ENCODE data around the gene ARHGEF9.

The ARHGEF9 gene

GRCh38 chrX:63735882-63736281, 49.1 kb downstream of the ARHGEF9 start:
- Histone ChIP-seq H4K20me1 (ENCODE audit: insufficient read depth, low read length) (0 out of 2 replicates have a peak, but pooled peaks cover 7% of the 10 kb centered on the region), H3K9me3 (ENCODE audit: insufficient read depth, low read length, severe bottlenecking) (no peaks in the 10 kb centered on the region), H3K4me3 (ENCODE audit: low read depth in 1 of 2, low read length in 2 of 2) (no peak overlapping the region), H3K27ac (ENCODE audit: low read length) (no peak overlapping the region), H3K36me3 (ENCODE audit: insufficient read depth, low read length) (no peaks in the 10 kb centered on the region), H3K9ac (ENCODE audit: low read depth, low read length) (no peak overlapping the region), H3K79me2 (ENCODE audit: insufficient read depth, low read length) (peaks cover 38% of the 10 kb centered on the region), H3K4me1 (ENCODE audit: insufficient read depth, low read length) (no peaks in the 10 kb centered on the region), H3K4me2 (ENCODE audit: insufficient read depth, low read length) (no peak overlapping the region), H3K27me3 (ENCODE audit: insufficient read depth, low read length, poor library complexity) (no peaks in the 10 kb centered on the region), H2AFZ (ENCODE audit: low read depth, low read length) (no peak overlapping the region)
- TF ChIP-seq EZH2 (IDR thresholded peaks at IDR 0.05; ENCODE audit: borderline replicate concordance, low read depth, low read length, severe bottlenecking) (no peak), CTCF (IDR thresholded peaks at IDR 0.05; ENCODE audit: borderline replicate concordance, extremely low read depth, low read length, poor library complexity, severe bottlenecking) (no peak)
- DNase-seq = no peak
- ATAC-seq (ENCODE audit: insufficient read depth, low read depth) = no peak

- Histone ChIP-seq H4K20me1 (ENCODE audit: insufficient read depth, low read length) (no peaks in the 10 kb centered on the region), H2AFZ (ENCODE audit: low read depth, low read length) (no peak overlapping the region), H3K27ac (ENCODE audit: low read length) (no peak overlapping the region), H3K9ac (ENCODE audit: low read depth, low read length) (no peak overlapping the region), H3K79me2 (ENCODE audit: insufficient read depth, low read length) (no peaks in the 10 kb centered on the region), H3K36me3 (ENCODE audit: insufficient read depth, low read length) (peaks cover 74% of the 10 kb centered on the region), H3K27me3 (ENCODE audit: insufficient read depth, low read length, poor library complexity) (no peaks in the 10 kb centered on the region), H3K4me3 (ENCODE audit: low read depth in 1 of 2, low read length in 2 of 2) (no peak overlapping the region), H3K4me1 (ENCODE audit: insufficient read depth, low read length) (no peaks in the 10 kb centered on the region), H3K4me2 (ENCODE audit: insufficient read depth, low read length) (no peak overlapping the region), H3K9me3 (ENCODE audit: insufficient read depth, low read length, severe bottlenecking) (no peaks in the 10 kb centered on the region)
- no peak for DNase-seq
- ATAC-seq (ENCODE audit: insufficient read depth, low read depth) = no peak
- no peak for TF ChIP-seq EZH2 (IDR thresholded peaks at IDR 0.05; ENCODE audit: borderline replicate concordance, low read depth, low read length, severe bottlenecking)
- no peak for TF ChIP-seq CTCF (IDR thresholded peaks at IDR 0.05; ENCODE audit: borderline replicate concordance, extremely low read depth, low read length, poor library complexity, severe bottlenecking)
Measured at GRCh38 chrX:63720293-63720692, 64.7 kb downstream of the ARHGEF9 start.

DNA sequence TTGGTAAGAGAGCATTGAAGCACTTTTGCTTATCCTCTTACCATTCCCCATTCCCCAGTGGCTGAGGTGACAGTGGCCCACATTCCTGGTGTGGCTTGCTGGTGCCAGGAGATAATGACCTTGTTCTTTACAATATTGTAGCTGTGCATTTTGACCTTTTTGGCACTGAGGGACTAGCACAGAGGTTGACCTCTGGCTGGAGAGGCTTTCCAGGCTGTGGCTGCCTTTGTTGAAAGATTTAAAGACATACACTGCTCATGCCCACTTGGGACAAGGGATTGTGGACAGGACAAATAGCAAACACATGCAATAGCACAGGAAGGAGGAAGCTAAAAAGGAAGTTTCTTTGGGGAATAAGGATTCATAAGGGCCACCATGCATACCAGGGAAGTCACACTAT, 65.4 kb downstream of the ARHGEF9 start:
- Histone ChIP-seq H3K4me1 (ENCODE audit: insufficient read depth, low read length) (no peaks in the 10 kb centered on the region), H3K27me3 (ENCODE audit: insufficient read depth, low read length, poor library complexity) (no peaks in the 10 kb centered on the region), H3K4me2 (ENCODE audit: insufficient read depth, low read length) (no peak overlapping the region), H3K9ac (ENCODE audit: low read depth, low read length) (no peak overlapping the region), H3K36me3 (ENCODE audit: insufficient read depth, low read length) (peaks cover 71% of the 10 kb centered on the region), H3K9me3 (ENCODE audit: insufficient read depth, low read length, severe bottlenecking) (no peaks in the 10 kb centered on the region), H3K4me3 (ENCODE audit: low read depth in 1 of 2, low read length in 2 of 2) (no peak overlapping the region), H3K27ac (ENCODE audit: low read length) (no peak overlapping the region), H4K20me1 (ENCODE audit: insufficient read depth, low read length) (no peaks in the 10 kb centered on the region), H3K79me2 (ENCODE audit: insufficient read depth, low read length) (no peaks in the 10 kb centered on the region), H2AFZ (ENCODE audit: low read depth, low read length) (no peak overlapping the region)
- TF ChIP-seq EZH2 (IDR thresholded peaks at IDR 0.05; ENCODE audit: borderline replicate concordance, low read depth, low read length, severe bottlenecking) (no peak), CTCF (IDR thresholded peaks at IDR 0.05; ENCODE audit: borderline replicate concordance, extremely low read depth, low read length, poor library complexity, severe bottlenecking) (no peak)
- ATAC-seq (ENCODE audit: insufficient read depth, low read depth) (no peak), DNase-seq (no peak)
